HepG2 (cell line): ENCODE data around the gene ZNF804A. TPM values are rescaled to one million over a fixed set of nuclear protein-coding genes. Genes with fewer than 3 reads are reported as not detected.
A peak's percentile ranks its signal among the peaks of the same experiment; 100 is the strongest.

Source experiments
- ATAC-seq: fragments of 200-7000 bp; cut with Tn5 transposase; 3 replicates; pipeline ENCODE4 v1.9.1; 2020; ENCODE audit warnings: mild to moderate bottlenecking, moderate library complexity
- BruUV-seq: library from RNA; stranded (reverse); fragments of 400-500 nt; replicated peaks from 2 replicates; lab custom pipeline; 2021; lab: Mats Ljungman, UMichigan
- CTCF ChIA-PET: fragments of 300-600 bp; formaldehyde crosslinking; extraction: SDS; loops from one replicate; lab custom pipeline; 2021; ENCODE audit warnings: low total read pairs, inconsistent platforms, low intra/inter-chr PET ratio; lab: Yijun Ruan, JAX
- POLR2A ChIA-PET: fragments of 350-600 bp; sonication (Branson Sonifier 250); formaldehyde crosslinking; loops from one replicate; lab custom pipeline; 2020; ENCODE audit warnings: antibody characterized with exemption, inconsistent platforms; lab: Yijun Ruan, JAX
- DNase-seq: peaks from one replicate; pipeline ENCODE4 v3.0.0-alpha.2; 2015; ENCODE audit warnings: low spot score
- FAIRE-seq: peaks from 3 replicates; lab custom pipeline; 2011; peaks lifted over from hg19 to GRCh38; lab: Jason Lieb, UNC
- H2AFZ ChIP-seq: one replicate; pipeline ENCODE4 v1.6.1; 2011; ENCODE audit warnings: low read length, inconsistent platforms
- H3K27ac ChIP-seq: fragments of 300-600 bp; 3 replicates; pipeline ENCODE4 v1.8.0; 2011; ENCODE audit warnings: mixed run types, mild to moderate bottlenecking, mixed read lengths, low read length, inconsistent platforms; ENCODE audit not compliant: insufficient read depth; ENCODE audit errors: extremely low read length
- H3K27me3 ChIP-seq, 2 experiments: fragments of 200-600 bp in 1 of 2; 2 replicates in 1 of 2; 3 replicates in 1 of 2; pipeline versions ENCODE4 v1.6.0 to v1.8.0; 2011; ENCODE audit warnings: low read length in 2 of 2, mild to moderate bottlenecking in 2 of 2, moderate library complexity in 2 of 2, inconsistent platforms in 1 of 2; ENCODE audit not compliant: insufficient read depth in 2 of 2, control insufficient read depth in 1 of 2
- H3K36me3 ChIP-seq, 2 experiments: fragments of 200-600 bp in 1 of 2; replicated peaks in 1 of 2; 2 replicates in 1 of 2; 3 replicates in 1 of 2; pipeline versions ENCODE4 v1.5.1 to v1.8.0; 2011; ENCODE audit warnings: low read length in 2 of 2, inconsistent platforms in 1 of 2; ENCODE audit not compliant: insufficient read depth in 2 of 2, control insufficient read depth in 1 of 2
- H3K4me1 ChIP-seq: 2 replicates; pipeline ENCODE4 v1.5.1; 2012; ENCODE audit warnings: low read length, inconsistent platforms; ENCODE audit not compliant: insufficient read depth
- H3K4me2 ChIP-seq: 2 replicates; pipeline ENCODE4 v1.6.0; 2011; ENCODE audit warnings: low read depth, low read length, inconsistent platforms
- H3K4me3 ChIP-seq, 3 experiments: fragments of 200-600 bp in 1 of 3; sonication (generic), shearing (Covaris generic) in 1 of 3; replicated peaks in 1 of 3; 2 replicates each; pipeline ENCODE4 v1.5.1; 2011 to 2016; ENCODE audit warnings: low read length in 3 of 3, inconsistent platforms in 2 of 3, low read depth in 2 of 3, mild to moderate bottlenecking in 2 of 3, control low read depth in 1 of 3, mixed read lengths in 1 of 3; ENCODE audit not compliant: insufficient read depth in 1 of 3
- H3K79me2 ChIP-seq: one replicate; pipeline ENCODE4 v1.6.1; 2011; ENCODE audit warnings: low read length, inconsistent platforms; ENCODE audit not compliant: insufficient read depth
- H3K9ac ChIP-seq: 2 replicates; pipeline ENCODE4 v1.6.0; 2011; ENCODE audit warnings: mild to moderate bottlenecking, low read depth, low read length, inconsistent platforms; ENCODE audit not compliant: insufficient read depth
- H3K9me3 ChIP-seq: 2 replicates; pipeline ENCODE4 v1.5.1; 2012; ENCODE audit warnings: mild to moderate bottlenecking, low read length
- H4K20me1 ChIP-seq: 2 replicates; pipeline ENCODE4 v1.6.0; 2011; ENCODE audit warnings: inconsistent platforms, mild to moderate bottlenecking, low read length, moderate library complexity; ENCODE audit not compliant: insufficient read depth
- DPF2 ChIP-seq: sonication (generic); formaldehyde crosslinking; IDR thresholded peaks from 2 replicates; pipeline ENCODE4 v1.4.0; 2020; ENCODE audit warnings: mild to moderate bottlenecking, low read depth, missing genetic modification reagents, borderline replicate concordance
- ELF1 ChIP-seq: sonication (generic); formaldehyde crosslinking; IDR thresholded peaks from 2 replicates; pipeline ENCODE4 v1.4.0; 2020; ENCODE audit warnings: missing genetic modification reagents
- JUNB ChIP-seq: sonication (generic); formaldehyde crosslinking; IDR thresholded peaks from 2 replicates; pipeline ENCODE4 v1.8.0; 2022; ENCODE audit warnings: missing genetic modification reagents, mild to moderate bottlenecking, borderline replicate concordance
- MAFF ChIP-seq: IDR thresholded peaks from 2 replicates; pipeline ENCODE4 v1.6.1; 2011; ENCODE audit warnings: low read depth, low read length, improper control_type of control experiment
- MAFK ChIP-seq, 2 experiments: IDR thresholded peaks in 1 of 2; conservative IDR thresholded peaks in 1 of 2; 2 replicates each; pipeline ENCODE4 v1.6.1; 2011; ENCODE audit warnings: improper control_type of control experiment in 2 of 2, low read length in 2 of 2
- MXD4 ChIP-seq: IDR thresholded peaks from 2 replicates; pipeline ENCODE4 v1.6.1; 2016; ENCODE audit warnings: mild to moderate bottlenecking, missing biosample characterization, missing genetic modification reagents
- PHF5A ChIP-seq: IDR thresholded peaks from one replicate; pipeline ENCODE4 v1.6.1; 2018; ENCODE audit warnings: low read depth, missing genetic modification reagents; ENCODE audit not compliant: unreplicated experiment
- POLR2G ChIP-seq: fragments of 200-400 bp; formaldehyde crosslinking; IDR thresholded peaks from 2 replicates; pipeline ENCODE4 v1.6.1; 2018; ENCODE audit warnings: mild to moderate bottlenecking, low read depth, low read length, moderate library complexity
- SP5 ChIP-seq: IDR thresholded peaks from 2 replicates; pipeline ENCODE4 v1.6.1; 2016; ENCODE audit warnings: low read depth, borderline replicate concordance
- TRIM24 ChIP-seq: sonication (generic); formaldehyde crosslinking; IDR thresholded peaks from 2 replicates; pipeline ENCODE4 v1.8.0; 2022; ENCODE audit warnings: mild to moderate bottlenecking, missing genetic modification reagents
- ZBTB21 ChIP-seq: sonication (generic); formaldehyde crosslinking; IDR thresholded peaks from 2 replicates; pipeline ENCODE4 v1.4.0; 2020; ENCODE audit warnings: missing genetic modification reagents
- ZBTB7B ChIP-seq: sonication (generic); formaldehyde crosslinking; IDR thresholded peaks from 2 replicates; pipeline ENCODE4 v1.4.0; 2020; ENCODE audit warnings: missing genetic modification reagents
- WGBS: methylation state at CpG from one replicate; pipeline ENCODE4 v1.1.6; 2017; ENCODE audit warnings: low lambda C conversion rate; 5-methylcytosine and 5-hydroxymethylcytosine counted together
- in situ Hi-C: cut with HindIII; loops from 2 replicates; pipeline ENCODE4 v1.10.0; 2017; ENCODE audit warnings: low pct_unique_long_range_greater_than_20kb; ENCODE audit not compliant: extremely low pct_ligation_motif_present
- intact Hi-C: fragments of 100-400 bp; cut with micrococcal nuclease; formaldehyde crosslinking; loops from one replicate; pipeline ENCODE4 v1.10.0; 2022; ENCODE audit not compliant: unreplicated experiment
- polyA plus RNA-seq, 8 experiments: library from polyadenylated mRNA; depleted of rRNA in 3 of 8; stranded (reverse) in 7 of 8; unstranded in 1 of 8; fragments of >200 nt; fragmentation: Illumina TruSeq in 4 of 8; extraction: Trizol in 4 of 8; gene quantifications; 2 replicates each; pipeline versions ENCODE4 v1.2.1 to v1.2.3, GENCODE V29; 2011 to 2016; ENCODE audit warnings: low read depth in 4 of 8, missing spikeins in 1 of 8, mixed read lengths in 1 of 8; ENCODE audit not compliant: insufficient read depth in 1 of 8
- total RNA-seq, 5 experiments: library from RNA; depleted of rRNA; stranded (reverse); fragments of >200 nt; fragmentation: Illumina TruSeq; extraction: Trizol; gene quantifications; 2 replicates each; pipeline ENCODE4 v1.2.3, GENCODE V29; 2016; ENCODE audit warnings: low read depth in 1 of 5
- TF ChIP-seq, protein P1 (sequence below): sonication (generic); formaldehyde crosslinking; IDR thresholded peaks from 2 replicates; pipeline ENCODE4 v1.5.1; 2020; ENCODE audit warnings: mild to moderate bottlenecking, missing genetic modification reagents, moderate library complexity
- TF ChIP-seq, protein P2 (sequence below): IDR thresholded peaks from 2 replicates; pipeline ENCODE4 v1.6.1; 2016
- TF ChIP-seq, protein P3 (sequence below): sonication (generic); formaldehyde crosslinking; IDR thresholded peaks from 2 replicates; pipeline ENCODE4 v1.5.1; 2020; ENCODE audit warnings: missing genetic modification reagents, mild to moderate bottlenecking, borderline replicate concordance
- TF ChIP-seq, protein P4 (sequence below): IDR thresholded peaks from 2 replicates; pipeline ENCODE4 v1.6.1; 2018; ENCODE audit warnings: missing genetic modification reagents, mild to moderate bottlenecking, missing compliant biosample characterization

ZNF804A gene
- total and polyA plus RNA-seq, 2 of the 13 experiments (the other 11 are each of a cell fraction or from before 2014, with no cell fraction given) = 0.07 to 0.09 TPM

DNA sequence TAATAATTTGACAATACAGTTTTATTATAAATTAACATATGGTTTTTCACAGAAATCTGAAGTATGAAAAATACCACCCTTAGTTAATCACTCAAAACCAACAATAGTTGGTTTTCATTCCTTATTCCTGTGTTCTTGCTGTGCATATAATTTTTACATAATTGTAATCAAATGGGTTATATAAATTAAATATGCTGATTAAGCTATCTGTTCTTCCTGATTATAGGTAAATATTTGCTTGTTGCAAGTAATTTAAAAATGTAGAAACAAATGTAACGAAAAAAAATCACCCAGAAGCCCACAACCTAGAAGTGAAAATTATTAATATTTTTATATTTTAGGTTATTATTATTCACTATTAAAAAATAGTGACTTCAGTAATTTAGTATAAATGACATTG lies 98.3 kb downstream of the ZNF804A start (continued):
- TF ChIP-seq, protein P1, sequence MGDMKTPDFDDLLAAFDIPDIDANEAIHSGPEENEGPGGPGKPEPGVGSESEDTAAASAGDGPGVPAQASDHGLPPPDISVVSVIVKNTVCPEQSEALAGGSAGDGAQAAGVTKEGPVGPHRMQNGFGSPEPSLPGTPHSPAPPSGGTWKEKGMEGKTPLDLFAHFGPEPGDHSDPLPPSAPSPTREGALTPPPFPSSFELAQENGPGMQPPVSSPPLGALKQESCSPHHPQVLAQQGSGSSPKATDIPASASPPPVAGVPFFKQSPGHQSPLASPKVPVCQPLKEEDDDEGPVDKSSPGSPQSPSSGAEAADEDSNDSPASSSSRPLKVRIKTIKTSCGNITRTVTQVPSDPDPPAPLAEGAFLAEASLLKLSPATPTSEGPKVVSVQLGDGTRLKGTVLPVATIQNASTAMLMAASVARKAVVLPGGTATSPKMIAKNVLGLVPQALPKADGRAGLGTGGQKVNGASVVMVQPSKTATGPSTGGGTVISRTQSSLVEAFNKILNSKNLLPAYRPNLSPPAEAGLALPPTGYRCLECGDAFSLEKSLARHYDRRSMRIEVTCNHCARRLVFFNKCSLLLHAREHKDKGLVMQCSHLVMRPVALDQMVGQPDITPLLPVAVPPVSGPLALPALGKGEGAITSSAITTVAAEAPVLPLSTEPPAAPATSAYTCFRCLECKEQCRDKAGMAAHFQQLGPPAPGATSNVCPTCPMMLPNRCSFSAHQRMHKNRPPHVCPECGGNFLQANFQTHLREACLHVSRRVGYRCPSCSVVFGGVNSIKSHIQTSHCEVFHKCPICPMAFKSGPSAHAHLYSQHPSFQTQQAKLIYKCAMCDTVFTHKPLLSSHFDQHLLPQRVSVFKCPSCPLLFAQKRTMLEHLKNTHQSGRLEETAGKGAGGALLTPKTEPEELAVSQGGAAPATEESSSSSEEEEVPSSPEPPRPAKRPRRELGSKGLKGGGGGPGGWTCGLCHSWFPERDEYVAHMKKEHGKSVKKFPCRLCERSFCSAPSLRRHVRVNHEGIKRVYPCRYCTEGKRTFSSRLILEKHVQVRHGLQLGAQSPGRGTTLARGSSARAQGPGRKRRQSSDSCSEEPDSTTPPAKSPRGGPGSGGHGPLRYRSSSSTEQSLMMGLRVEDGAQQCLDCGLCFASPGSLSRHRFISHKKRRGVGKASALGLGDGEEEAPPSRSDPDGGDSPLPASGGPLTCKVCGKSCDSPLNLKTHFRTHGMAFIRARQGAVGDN = no peak
- TF ChIP-seq MAFF = peak; percentile 71
- no peak for TF ChIP-seq DPF2 (CRISPR knock-in tag)

DNA sequence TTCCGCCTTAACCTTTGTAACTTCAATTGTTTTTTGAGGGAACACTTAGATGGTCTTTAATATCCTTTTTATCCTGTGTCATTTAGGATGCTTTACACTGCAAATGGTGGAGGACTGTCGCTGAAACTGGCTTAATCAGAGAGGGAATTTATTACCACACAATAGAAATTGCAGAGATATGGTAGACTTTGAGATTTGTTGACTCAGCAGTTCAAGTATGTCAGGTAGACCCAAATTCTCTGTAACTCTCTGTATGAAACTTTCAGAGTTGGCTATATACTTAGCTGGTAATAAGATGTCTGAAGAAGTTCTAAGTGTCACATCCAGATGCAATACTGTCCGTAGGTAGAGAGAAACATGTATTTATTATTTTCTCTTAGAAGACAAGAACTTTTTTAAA lies 100.1 kb downstream of the ZNF804A start:
- in situ Hi-C loops (no loop called here), intact Hi-C loops (no loop called here)
- H3K36me3 ChIP-seq = no peaks in the 10 kb centered on the region
- no peaks in the 10 kb centered on the region for H3K27me3 ChIP-seq
- no peak for ATAC-seq
- WGBS = 24% methylated on average over 3 of the region's 3 CpGs
- no peaks in the 10 kb centered on the region; the same call in 1 of the 2 replicates for H4K20me1 ChIP-seq
- no peak overlapping the region for H3K4me2 ChIP-seq
- no peak overlapping the region for H3K9ac ChIP-seq
- H3K4me1 ChIP-seq = no peaks in the 10 kb centered on the region
- no peak for FAIRE-seq
- H3K9me3 ChIP-seq = no peaks in the 10 kb centered on the region
- H3K79me2 ChIP-seq = no peaks in the 10 kb centered on the region
- no peak for DNase-seq
- no TSS peak for BruUV-seq
- no peak overlapping the region for H3K4me3 ChIP-seq
- no peak overlapping the region for H2AFZ ChIP-seq
- ChIA-PET CTCF (no interaction called here), POLR2A (no interaction called here)
- H3K27ac ChIP-seq = no peak overlapping the region
- TF ChIP-seq, protein P2, sequence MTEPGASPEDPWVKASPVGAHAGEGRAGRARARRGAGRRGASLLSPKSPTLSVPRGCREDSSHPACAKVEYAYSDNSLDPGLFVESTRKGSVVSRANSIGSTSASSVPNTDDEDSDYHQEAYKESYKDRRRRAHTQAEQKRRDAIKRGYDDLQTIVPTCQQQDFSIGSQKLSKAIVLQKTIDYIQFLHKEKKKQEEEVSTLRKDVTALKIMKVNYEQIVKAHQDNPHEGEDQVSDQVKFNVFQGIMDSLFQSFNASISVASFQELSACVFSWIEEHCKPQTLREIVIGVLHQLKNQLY = no peak
- TF ChIP-seq ELF1 = no peak
- TF ChIP-seq PHF5A (CRISPR knock-in tag) = no peak
- TF ChIP-seq POLR2G = no peak
- TF ChIP-seq ZBTB21 (CRISPR knock-in tag) = no peak
- TF ChIP-seq, protein P3, sequence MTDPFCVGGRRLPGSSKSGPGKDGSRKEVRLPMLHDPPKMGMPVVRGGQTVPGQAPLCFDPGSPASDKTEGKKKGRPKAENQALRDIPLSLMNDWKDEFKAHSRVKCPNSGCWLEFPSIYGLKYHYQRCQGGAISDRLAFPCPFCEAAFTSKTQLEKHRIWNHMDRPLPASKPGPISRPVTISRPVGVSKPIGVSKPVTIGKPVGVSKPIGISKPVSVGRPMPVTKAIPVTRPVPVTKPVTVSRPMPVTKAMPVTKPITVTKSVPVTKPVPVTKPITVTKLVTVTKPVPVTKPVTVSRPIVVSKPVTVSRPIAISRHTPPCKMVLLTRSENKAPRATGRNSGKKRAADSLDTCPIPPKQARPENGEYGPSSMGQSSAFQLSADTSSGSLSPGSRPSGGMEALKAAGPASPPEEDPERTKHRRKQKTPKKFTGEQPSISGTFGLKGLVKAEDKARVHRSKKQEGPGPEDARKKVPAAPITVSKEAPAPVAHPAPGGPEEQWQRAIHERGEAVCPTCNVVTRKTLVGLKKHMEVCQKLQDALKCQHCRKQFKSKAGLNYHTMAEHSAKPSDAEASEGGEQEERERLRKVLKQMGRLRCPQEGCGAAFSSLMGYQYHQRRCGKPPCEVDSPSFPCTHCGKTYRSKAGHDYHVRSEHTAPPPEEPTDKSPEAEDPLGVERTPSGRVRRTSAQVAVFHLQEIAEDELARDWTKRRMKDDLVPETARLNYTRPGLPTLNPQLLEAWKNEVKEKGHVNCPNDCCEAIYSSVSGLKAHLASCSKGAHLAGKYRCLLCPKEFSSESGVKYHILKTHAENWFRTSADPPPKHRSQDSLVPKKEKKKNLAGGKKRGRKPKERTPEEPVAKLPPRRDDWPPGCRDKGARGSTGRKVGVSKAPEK = no peak
- TF ChIP-seq, protein P4, sequence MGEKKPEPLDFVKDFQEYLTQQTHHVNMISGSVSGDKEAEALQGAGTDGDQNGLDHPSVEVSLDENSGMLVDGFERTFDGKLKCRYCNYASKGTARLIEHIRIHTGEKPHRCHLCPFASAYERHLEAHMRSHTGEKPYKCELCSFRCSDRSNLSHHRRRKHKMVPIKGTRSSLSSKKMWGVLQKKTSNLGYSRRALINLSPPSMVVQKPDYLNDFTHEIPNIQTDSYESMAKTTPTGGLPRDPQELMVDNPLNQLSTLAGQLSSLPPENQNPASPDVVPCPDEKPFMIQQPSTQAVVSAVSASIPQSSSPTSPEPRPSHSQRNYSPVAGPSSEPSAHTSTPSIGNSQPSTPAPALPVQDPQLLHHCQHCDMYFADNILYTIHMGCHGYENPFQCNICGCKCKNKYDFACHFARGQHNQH (CRISPR knock-in tag) = no peak
- no peak for TF ChIP-seq TRIM24
- TF ChIP-seq SP5 = no peak
- TF ChIP-seq ZBTB7B (CRISPR knock-in tag) = no peak
- no peak for TF ChIP-seq MXD4 (CRISPR knock-in tag)
- peak; percentile 98 for TF ChIP-seq MAFF
- TF ChIP-seq MAFK (conservative IDR thresholded peaks at IDR 0.05 in 1 of 2, IDR thresholded peaks at IDR 0.05 in 1 of 2; ENCODE audit: low read length in 2 of 2) = peak; percentile 96 to 99
- TF ChIP-seq JUNB (CRISPR knock-in tag) = no peak
